ENCODE measurements around the gene UGT2B7. TPM values are rescaled to one million over a fixed set of nuclear protein-coding genes. Genes with fewer than 3 reads are reported as not detected.
"Not testable (repeated sequence)": the region's sequence is repeated elsewhere in the genome, so short reads cannot be mapped to it uniquely, and the experiment has no call there.

UGT2B7 gene
- polyA plus RNA-seq (2013, experiment 1 of 2; ENCODE audit: insufficient read length) = not detected
- polyA plus RNA-seq (2013, experiment 2 of 2; ENCODE audit: insufficient read length) = not detected

GRCh38 chr4:69096111-69096656 is at the start of gene UGT2B7:
TSS of gene UGT2B7 (plus strand) at chr4:69096474. CDS start at chr4:69096521, 47 bp downstream.
- no peak for DNase-seq

- DNase-seq = no peak
Measured at GRCh38 chr4:69049860-69050259, 46.4 kb upstream of the UGT2B7 start.

GRCh38 chr4:69050853-69051575 is 45.3 kb upstream of the UGT2B7 start:
- not testable (repeated sequence) for DNase-seq

- DNase-seq = no peak
Measured at GRCh38 chr4:69051576-69051943, 44.7 kb upstream of the UGT2B7 start.

- DNase-seq = not testable (repeated sequence)
Measured at GRCh38 chr4:69053309-69053885, 42.9 kb upstream of the UGT2B7 start.

- DNase-seq = not testable (repeated sequence)
Measured at GRCh38 chr4:69054033-69054432, 42.2 kb upstream of the UGT2B7 start.

GRCh38 chr4:69054578-69055200 is 41.6 kb upstream of the UGT2B7 start:
- peak; percentile 77 for DNase-seq

- no peak for DNase-seq
Measured at GRCh38 chr4:69056150-69056549, 40.1 kb upstream of the UGT2B7 start.

GRCh38 chr4:69056921-69057550 is 39.2 kb upstream of the UGT2B7 start:
- DNase-seq = peak; percentile 11

GRCh38 chr4:69057620-69058409 is 38.5 kb upstream of the UGT2B7 start:
- no peak for DNase-seq

- no peak for DNase-seq
Measured at GRCh38 chr4:69058410-69059059, 37.7 kb upstream of the UGT2B7 start.

- no peak for DNase-seq
Measured at GRCh38 chr4:69060651-69061308, 35.5 kb upstream of the UGT2B7 start.

- DNase-seq = no peak
Measured at GRCh38 chr4:69064391-69064790, 31.9 kb upstream of the UGT2B7 start.

- peak; percentile 18 for DNase-seq
Measured at GRCh38 chr4:69066945-69067344, 29.3 kb upstream of the UGT2B7 start.

GRCh38 chr4:69069085-69069484 is 27.2 kb upstream of the UGT2B7 start:
- no peak for DNase-seq

- DNase-seq = no peak
Measured at GRCh38 chr4:69070590-69070989, 25.7 kb upstream of the UGT2B7 start.

GRCh38 chr4:69071286-69071685 is 25.0 kb upstream of the UGT2B7 start:
- DNase-seq = no peak

- no peak for DNase-seq
Measured at GRCh38 chr4:69073375-69073774, 22.9 kb upstream of the UGT2B7 start.

- peak; percentile 13 for DNase-seq
Measured at GRCh38 chr4:69075061-69075792, 21.0 kb upstream of the UGT2B7 start.

- no peak for DNase-seq
Measured at GRCh38 chr4:69078852-69079251, 17.4 kb upstream of the UGT2B7 start.

Data from fibroblast of skin of back (primary cell).